ENCODE measurements around the gene KDM8. TPM values are rescaled to one million over a fixed set of nuclear protein-coding genes. Genes with fewer than 3 reads are reported as not detected.

The KDM8 gene
- total and polyA plus RNA-seq, 9 of the 15 experiments (the other 6 are each of a cell fraction or from before 2014, with no cell fraction given): 0.61 to 9.1 (median 5.4) TPM

- TF ChIP-seq PREB (CRISPR knock-in tag; IDR thresholded peaks at IDR 0.05) (no peak), LEF1 (IDR thresholded peaks at IDR 0.05) (no peak), DPF2 (IDR thresholded peaks at IDR 0.05) (no peak), ZNF134 (CRISPR knock-in tag; conservative IDR thresholded peaks at IDR 0.05) (no peak), MCM3 (IDR thresholded peaks at IDR 0.05) (no peak), ZNF766 (CRISPR knock-in tag; conservative IDR thresholded peaks at IDR 0.05) (no peak), ZNF316 (IDR thresholded peaks at IDR 0.05) (no peak), ZBTB1 (CRISPR knock-in tag; IDR thresholded peaks at IDR 0.05; ENCODE audit: borderline replicate concordance, low read depth) (no peak), ZNF146 (CRISPR knock-in tag; IDR thresholded peaks at IDR 0.05; ENCODE audit: unreplicated experiment) (no peak), ZNF239 (CRISPR knock-in tag; IDR thresholded peaks at IDR 0.05) (no peak), ZNF408 (CRISPR knock-in tag; IDR thresholded peaks at IDR 0.05; ENCODE audit: low read depth) (no peak), ZNF224 (CRISPR knock-in tag; IDR thresholded peaks at IDR 0.05) (no peak), ZNF644 (tag; IDR thresholded peaks at IDR 0.05; ENCODE audit: low read depth) (no peak), POLR3G (IDR thresholded peaks at IDR 0.05; ENCODE audit: extremely low read depth, insufficient read length, insufficient replicate concordance) (no peak), ZNF217 (CRISPR knock-in tag; IDR thresholded peaks at IDR 0.05) (no peak), CTBP1 (IDR thresholded peaks at IDR 0.05; ENCODE audit: borderline replicate concordance) (peak; percentile 80; the same call in 1 of the 2 replicates), SIRT6 (IDR thresholded peaks at IDR 0.05; ENCODE audit: low read depth, low read length) (no peak), ZKSCAN1 (IDR thresholded peaks at IDR 0.05; ENCODE audit: low read depth, low read length) (no peak)
- TF ChIP-seq, protein P1, sequence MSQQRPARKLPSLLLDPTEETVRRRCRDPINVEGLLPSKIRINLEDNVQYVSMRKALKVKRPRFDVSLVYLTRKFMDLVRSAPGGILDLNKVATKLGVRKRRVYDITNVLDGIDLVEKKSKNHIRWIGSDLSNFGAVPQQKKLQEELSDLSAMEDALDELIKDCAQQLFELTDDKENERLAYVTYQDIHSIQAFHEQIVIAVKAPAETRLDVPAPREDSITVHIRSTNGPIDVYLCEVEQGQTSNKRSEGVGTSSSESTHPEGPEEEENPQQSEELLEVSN (IDR thresholded peaks at IDR 0.05; ENCODE audit: borderline replicate concordance in 1 of 2, extremely low read depth in 1 of 2, insufficient read depth in 1 of 2, insufficient read length in 1 of 2, low read depth in 1 of 2, low read length in 1 of 2, poor library complexity in 1 of 2, severe bottlenecking in 1 of 2): peak; percentile 42 to 46
- TF ChIP-seq, protein P2, sequence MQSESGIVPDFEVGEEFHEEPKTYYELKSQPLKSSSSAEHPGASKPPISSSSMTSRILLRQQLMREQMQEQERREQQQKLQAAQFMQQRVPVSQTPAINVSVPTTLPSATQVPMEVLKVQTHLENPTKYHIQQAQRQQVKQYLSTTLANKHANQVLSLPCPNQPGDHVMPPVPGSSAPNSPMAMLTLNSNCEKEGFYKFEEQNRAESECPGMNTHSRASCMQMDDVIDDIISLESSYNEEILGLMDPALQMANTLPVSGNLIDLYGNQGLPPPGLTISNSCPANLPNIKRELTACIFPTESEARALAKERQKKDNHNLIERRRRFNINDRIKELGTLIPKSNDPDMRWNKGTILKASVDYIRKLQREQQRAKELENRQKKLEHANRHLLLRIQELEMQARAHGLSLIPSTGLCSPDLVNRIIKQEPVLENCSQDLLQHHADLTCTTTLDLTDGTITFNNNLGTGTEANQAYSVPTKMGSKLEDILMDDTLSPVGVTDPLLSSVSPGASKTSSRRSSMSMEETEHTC (IDR thresholded peaks at IDR 0.05): no peak
- TF ChIP-seq, protein P3, sequence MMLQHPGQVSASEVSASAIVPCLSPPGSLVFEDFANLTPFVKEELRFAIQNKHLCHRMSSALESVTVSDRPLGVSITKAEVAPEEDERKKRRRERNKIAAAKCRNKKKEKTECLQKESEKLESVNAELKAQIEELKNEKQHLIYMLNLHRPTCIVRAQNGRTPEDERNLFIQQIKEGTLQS (IDR thresholded peaks at IDR 0.05): no peak; the same call in 1 of the 2 replicates
- TF ChIP-seq, protein P3 (CRISPR knock-in tag; conservative IDR thresholded peaks at IDR 0.05): peak; percentile 45; the same call in 1 of the 2 replicates
- TF ChIP-seq, protein P4, sequence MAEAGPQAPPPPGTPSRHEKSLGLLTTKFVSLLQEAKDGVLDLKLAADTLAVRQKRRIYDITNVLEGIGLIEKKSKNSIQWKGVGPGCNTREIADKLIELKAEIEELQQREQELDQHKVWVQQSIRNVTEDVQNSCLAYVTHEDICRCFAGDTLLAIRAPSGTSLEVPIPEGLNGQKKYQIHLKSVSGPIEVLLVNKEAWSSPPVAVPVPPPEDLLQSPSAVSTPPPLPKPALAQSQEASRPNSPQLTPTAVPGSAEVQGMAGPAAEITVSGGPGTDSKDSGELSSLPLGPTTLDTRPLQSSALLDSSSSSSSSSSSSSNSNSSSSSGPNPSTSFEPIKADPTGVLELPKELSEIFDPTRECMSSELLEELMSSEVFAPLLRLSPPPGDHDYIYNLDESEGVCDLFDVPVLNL (CRISPR knock-in tag; IDR thresholded peaks at IDR 0.05; ENCODE audit: low read depth): peak; percentile 74; the same call in 1 of the 2 replicates
Observed at GRCh38 chr16:27268376-27269299, 65.3 kb downstream of the KDM8 start, which contains the start of gene NSMCE1 (continued).

Data from K562 (cell line).